Activated CD4-positive, alpha-beta T cell treated with anti-CD3 and anti-CD28 coated beads, Interleukin-2, amount 10 ng/mL, durations not matched to agents 7 days and 5 days (primary cell): ENCODE results near the gene DNMT1. TPM values are rescaled to one million over a fixed set of nuclear protein-coding genes. Genes with fewer than 3 reads are reported as not detected.
"Not testable (repeated sequence)": the region's sequence is repeated elsewhere in the genome, so short reads cannot be mapped to it uniquely, and the experiment has no call there.

Experiments
- CTCF ChIA-PET: fragments of 350-600 bp; sonication (Branson Sonifier 250); formaldehyde crosslinking; loops from one replicate; lab custom pipeline; 2021; ENCODE audit warnings: antibody characterized with exemption; lab: Charles Lee
- POLR2A ChIA-PET: fragments of 350-600 bp; sonication (Branson Sonifier 250); formaldehyde crosslinking; loops from one replicate; lab custom pipeline; 2021; ENCODE audit warnings: antibody characterized with exemption; lab: Charles Lee
- DNase-seq: peaks from one replicate; pipeline ENCODE4 v3.0.0-alpha.2; 2020
- H3K27ac Mint-ChIP-seq: one replicate; pipeline ENCODE4 v1.8.0; 2021; ENCODE audit warnings: mild to moderate bottlenecking, moderate library complexity, mixed read lengths
- H3K27me3 Mint-ChIP-seq: one replicate; pipeline ENCODE4 v1.8.0; 2021; ENCODE audit warnings: mixed read lengths
- H3K36me3 Mint-ChIP-seq: one replicate; pipeline ENCODE4 v1.8.0; 2021; ENCODE audit warnings: low read depth, mixed read lengths
- H3K4me1 Mint-ChIP-seq: one replicate; pipeline ENCODE4 v1.8.0; 2021; ENCODE audit warnings: mixed read lengths
- H3K4me3 Mint-ChIP-seq: one replicate; pipeline ENCODE4 v1.8.0; 2021; ENCODE audit warnings: mild to moderate bottlenecking, moderate library complexity, mixed read lengths
- H3K9me3 Mint-ChIP-seq: one replicate; pipeline ENCODE4 v1.8.0; 2021; ENCODE audit warnings: mixed read lengths
- total RNA-seq, 2 experiments: library from RNA; stranded (reverse); gene quantifications; one replicate each; pipeline ENCODE4 v1.2.3, GENCODE V29; 2021

DNMT1 gene
- total RNA-seq, 2 experiments from 2014 or later = 375 to 404 TPM

GRCh38 chr19:10193790-10194499 is 808 bp downstream of the DNMT1 start:
- POLR2A ChIA-PET = interaction anchor here (0.5 to 1.2 kb wide), 2 partner anchors 77 to 736 kb away, joined by 3 to 4 read pairs; partner anchors contain the start of gene ICAM1
- peak overlapping the region; percentile 84 for H3K4me3 Mint-ChIP-seq
- H3K36me3 Mint-ChIP-seq = peaks cover 36% of the 10 kb centered on the region
- H3K27ac Mint-ChIP-seq = peak overlapping the region; percentile 90
- H3K9me3 Mint-ChIP-seq = no peaks in the 10 kb centered on the region
- peaks cover 48% of the 10 kb centered on the region for H3K4me1 Mint-ChIP-seq
- DNase-seq = no peak
- no peaks in the 10 kb centered on the region for H3K27me3 Mint-ChIP-seq
- CTCF ChIA-PET = interaction anchor here (1.1 to 3.2 kb wide), 2 partner anchors 8 to 13 kb away, joined by 4 to 9 read pairs; no protein-coding TSS in a partner anchor

DNA sequence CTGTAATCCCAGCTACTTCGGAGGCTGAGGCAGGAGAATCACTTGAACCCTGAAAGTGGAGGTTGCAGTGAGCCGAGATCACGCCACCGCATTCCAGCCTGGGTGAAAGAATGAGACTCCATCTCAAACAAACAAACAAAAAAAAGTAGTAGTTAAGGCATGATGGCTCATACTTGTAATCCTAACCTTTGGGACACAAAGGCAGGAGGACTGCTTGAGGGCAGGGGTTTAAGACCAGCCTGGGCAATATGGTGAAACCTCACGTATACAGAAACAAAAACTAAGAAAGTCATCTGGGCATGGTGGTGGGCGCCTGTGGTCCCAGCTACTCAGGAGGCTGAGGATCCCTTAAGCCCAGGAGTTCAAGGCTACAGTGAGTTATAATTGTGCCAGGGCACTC is 1.8 kb downstream of the DNMT1 start:
- DNase-seq = no peak
- H3K36me3 Mint-ChIP-seq = peaks cover 43% of the 10 kb centered on the region
- no peaks in the 10 kb centered on the region for H3K9me3 Mint-ChIP-seq
- peaks cover 50% of the 10 kb centered on the region for H3K4me1 Mint-ChIP-seq
- peak overlapping the region; percentile 84 for H3K4me3 Mint-ChIP-seq
- ChIA-PET POLR2A (no interaction called here), CTCF (interaction anchor here (1.2 to 3.2 kb wide), 2 partner anchors 14 to 66 kb away, joined by 4 to 9 read pairs; no protein-coding TSS in a partner anchor)
- no peak overlapping the region for H3K27ac Mint-ChIP-seq
- H3K27me3 Mint-ChIP-seq = no peaks in the 10 kb centered on the region

- no peak for DNase-seq
- Mint-ChIP-seq H3K4me1 (peaks cover 54% of the 10 kb centered on the region), H3K4me3 (no peak overlapping the region), H3K9me3 (no peaks in the 10 kb centered on the region), H3K36me3 (peaks cover 51% of the 10 kb centered on the region), H3K27ac (no peak overlapping the region), H3K27me3 (no peaks in the 10 kb centered on the region)
- ChIA-PET POLR2A (no interaction called here), CTCF (interaction anchor here (1.2 kb wide), 1 partner anchor 69 kb away, joined by 3 read pairs; no protein-coding TSS in a partner anchor)
Measured at GRCh38 chr19:10191347-10191746, 3.4 kb downstream of the DNMT1 start.

DNA sequence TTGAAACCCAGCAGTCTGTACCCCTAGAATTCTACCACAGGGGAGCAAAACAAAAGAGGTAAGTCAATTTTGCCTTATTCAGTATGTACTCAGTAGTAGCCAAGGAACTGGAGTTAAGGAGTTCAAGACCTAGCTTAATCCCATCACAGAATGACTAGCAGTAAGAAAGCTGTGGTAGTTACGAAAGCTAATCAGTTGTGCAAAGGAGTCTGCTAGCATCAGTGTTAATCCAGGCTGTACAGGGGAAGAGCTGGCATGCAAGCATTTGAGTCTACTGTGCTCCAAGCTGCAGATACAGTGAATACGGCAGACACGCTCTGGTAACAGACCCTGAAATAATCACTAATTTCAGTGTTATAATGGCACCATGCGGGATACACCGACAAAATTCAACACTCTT is 4.7 kb downstream of the DNMT1 start:
- Mint-ChIP-seq H3K4me1 (peaks cover 51% of the 10 kb centered on the region), H3K27me3 (no peaks in the 10 kb centered on the region), H3K27ac (peak overlapping the region; percentile 70), H3K9me3 (no peaks in the 10 kb centered on the region), H3K4me3 (no peak overlapping the region), H3K36me3 (peaks cover 55% of the 10 kb centered on the region)
- CTCF ChIA-PET = interaction anchor here (1.0 to 1.6 kb wide), 4 partner anchors 8 to 60 kb away, joined by 3 to 4 read pairs (median 3); no protein-coding TSS in a partner anchor
- DNase-seq = no peak
- POLR2A ChIA-PET = no interaction called here

DNA sequence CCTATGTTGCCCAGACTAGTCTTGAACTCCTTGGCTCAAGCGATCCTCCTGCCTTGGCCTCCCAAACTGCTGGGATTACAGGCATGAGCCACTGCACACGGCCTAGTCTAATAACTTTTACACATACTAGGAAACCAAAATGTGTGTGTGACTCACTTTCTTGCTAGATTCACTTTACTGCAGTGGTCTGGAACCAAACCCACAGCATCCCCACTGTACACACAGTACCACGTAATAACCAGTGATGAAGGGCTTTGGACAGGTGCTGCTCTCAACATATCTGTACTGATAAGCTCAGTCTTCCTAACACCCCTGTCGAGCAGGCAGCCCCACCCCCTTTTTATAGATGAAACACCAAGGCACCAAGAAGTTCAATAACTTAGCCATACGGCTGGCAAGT is 5.1 kb downstream of the DNMT1 start:
- DNase-seq = no peak

GRCh38 chr19:10187315-10187714 is 7.4 kb downstream of the DNMT1 start:
- Mint-ChIP-seq H3K4me3 (no peak overlapping the region), H3K9me3 (no peaks in the 10 kb centered on the region), H3K27me3 (no peaks in the 10 kb centered on the region), H3K4me1 (peaks cover 37% of the 10 kb centered on the region), H3K36me3 (peaks cover 45% of the 10 kb centered on the region), H3K27ac (peak overlapping the region; percentile 47)
- no peak for DNase-seq
- ChIA-PET CTCF (interaction anchor here (0.5 to 1.6 kb wide), 5 partner anchors 9 to 193 kb away, joined by 3 to 4 read pairs (median 3); partner anchors contain the start of gene TYK2), POLR2A (interaction anchor here (0.6 kb wide), 1 partner anchor 11 kb away, joined by 3 read pairs; no protein-coding TSS in a partner anchor)

More for the DNA sequence above, 5.1 kb downstream of the DNMT1 start:
- Mint-ChIP-seq H3K27ac (peak overlapping the region; percentile 70), H3K4me1 (peaks cover 49% of the 10 kb centered on the region), H3K9me3 (no peaks in the 10 kb centered on the region), H3K4me3 (no peak overlapping the region), H3K27me3 (no peaks in the 10 kb centered on the region), H3K36me3 (peaks cover 55% of the 10 kb centered on the region)
- POLR2A ChIA-PET = no interaction called here
- CTCF ChIA-PET = interaction anchor here (1.0 to 1.6 kb wide), 5 partner anchors 9 to 73 kb away, joined by 3 to 4 read pairs (median 3); no protein-coding TSS in a partner anchor

- DNase-seq = no peak
- Mint-ChIP-seq H3K36me3 (peaks cover 42% of the 10 kb centered on the region), H3K9me3 (no peaks in the 10 kb centered on the region), H3K4me1 (peaks cover 23% of the 10 kb centered on the region), H3K27ac (peak overlapping the region; percentile 19), H3K4me3 (no peak overlapping the region), H3K27me3 (no peaks in the 10 kb centered on the region)
- CTCF ChIA-PET = interaction anchor here (0.6 to 1.1 kb wide), 3 partner anchors 12 to 71 kb away, joined by 3 to 4 read pairs (median 3); no protein-coding TSS in a partner anchor
- POLR2A ChIA-PET = interaction anchor here (0.6 kb wide), 1 partner anchor 26 kb away, joined by 3 read pairs; no protein-coding TSS in a partner anchor
Measured at GRCh38 chr19:10184636-10185035, 10.1 kb downstream of the DNMT1 start.

- Mint-ChIP-seq H3K36me3 (peaks cover 42% of the 10 kb centered on the region), H3K9me3 (no peaks in the 10 kb centered on the region), H3K4me1 (peaks cover 19% of the 10 kb centered on the region), H3K27ac (no peak overlapping the region), H3K4me3 (no peak overlapping the region), H3K27me3 (no peaks in the 10 kb centered on the region)
- DNase-seq = no peak
- POLR2A ChIA-PET = interaction anchor here (0.6 kb wide), 1 partner anchor 25 kb away, joined by 3 read pairs; no protein-coding TSS in a partner anchor
- CTCF ChIA-PET = interaction anchor here (0.9 kb wide), 1 partner anchor 33 kb away, joined by 3 read pairs; no protein-coding TSS in a partner anchor
Measured at GRCh38 chr19:10183926-10184325, 10.8 kb downstream of the DNMT1 start.

DNA sequence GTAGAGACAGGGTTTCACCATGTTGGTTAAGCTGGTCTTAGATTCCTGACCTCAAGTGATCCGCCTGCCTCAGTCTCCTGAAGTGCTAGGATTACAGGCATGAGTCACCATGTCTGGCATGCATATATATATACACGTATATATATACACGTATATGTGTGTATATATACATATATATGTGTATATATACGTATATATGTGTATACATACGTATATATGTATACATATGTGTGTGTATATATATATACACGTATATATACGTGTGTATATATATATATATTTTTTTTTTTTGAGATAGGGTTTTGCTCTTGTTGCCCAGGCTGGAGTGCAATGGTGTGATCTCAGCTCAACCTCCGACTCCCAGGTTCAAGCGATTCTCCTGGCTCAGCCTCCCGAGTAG is 11.9 kb downstream of the DNMT1 start:
- H3K36me3 Mint-ChIP-seq = peaks cover 35% of the 10 kb centered on the region

DNA sequence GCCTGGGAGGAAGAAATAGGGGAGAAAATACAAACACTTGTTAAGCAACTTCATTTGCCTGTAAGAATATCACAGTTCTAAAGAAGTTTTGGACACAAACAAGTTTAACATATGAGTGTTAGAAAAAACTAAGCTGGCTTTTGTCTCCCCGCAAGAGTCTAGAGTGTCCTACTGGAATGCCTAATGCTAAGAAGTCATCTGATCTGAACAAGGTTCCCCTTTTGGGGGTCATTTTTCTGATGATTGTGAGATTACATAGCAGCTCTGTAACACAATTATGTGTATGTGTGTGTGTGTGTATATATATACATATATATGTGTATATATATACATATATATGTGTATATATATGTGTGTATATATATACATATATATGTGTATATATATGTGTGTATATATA is 12.7 kb downstream of the DNMT1 start:
- ChIA-PET POLR2A (no interaction called here), CTCF (interaction anchor here (0.7 to 0.8 kb wide), 3 partner anchors 15 to 282 kb away, joined by 3 to 6 read pairs (median 4); no protein-coding TSS in a partner anchor)
- Mint-ChIP-seq H3K9me3 (no peaks in the 10 kb centered on the region), H3K4me3 (no peak overlapping the region), H3K4me1 (peaks cover 6% of the 10 kb centered on the region), H3K27me3 (no peaks in the 10 kb centered on the region), H3K36me3 (peaks cover 35% of the 10 kb centered on the region), H3K27ac (no peak overlapping the region)
- DNase-seq = no peak

More for the DNA sequence above, 11.9 kb downstream of the DNMT1 start:
- Mint-ChIP-seq H3K4me3 (no peak overlapping the region), H3K27ac (no peak overlapping the region), H3K4me1 (peaks cover 13% of the 10 kb centered on the region), H3K27me3 (no peaks in the 10 kb centered on the region), H3K9me3 (no peaks in the 10 kb centered on the region)
- ChIA-PET CTCF (interaction anchor here (0.5 to 0.8 kb wide), 2 partner anchors 15 to 39 kb away, joined by 3 read pairs; no protein-coding TSS in a partner anchor), POLR2A (no interaction called here)
- DNase-seq = no peak

DNA sequence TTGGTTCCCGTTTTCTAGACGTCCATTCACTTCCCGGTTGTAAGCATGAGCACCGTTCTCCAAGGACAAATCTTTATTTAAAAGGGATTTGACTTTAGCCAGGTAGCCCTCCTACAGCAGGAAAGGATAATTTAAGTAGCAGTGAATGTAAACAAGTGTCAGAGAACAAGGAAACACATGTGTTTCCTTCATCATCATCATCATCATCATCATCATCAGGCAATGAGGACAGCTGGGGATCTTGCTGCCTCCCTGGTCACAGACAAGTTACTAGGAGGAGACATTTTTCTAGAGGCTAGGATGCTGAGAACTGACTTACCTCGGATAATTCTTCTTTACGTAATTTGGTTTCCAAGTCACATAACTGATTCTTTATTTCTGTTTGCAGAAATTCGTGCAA is 14.3 kb downstream of the DNMT1 start:
- ChIA-PET POLR2A (no interaction called here), CTCF (interaction anchor here (1.0 kb wide), 1 partner anchor 58 kb away, joined by 3 read pairs; no protein-coding TSS in a partner anchor)
- Mint-ChIP-seq H3K27ac (peak overlapping the region; percentile 36), H3K4me1 (peaks cover 5% of the 10 kb centered on the region), H3K27me3 (no peaks in the 10 kb centered on the region), H3K4me3 (no peak overlapping the region), H3K9me3 (no peaks in the 10 kb centered on the region), H3K36me3 (peaks cover 38% of the 10 kb centered on the region)
- DNase-seq = no peak

GRCh38 chr19:10180024-10180423 is 14.7 kb downstream of the DNMT1 start:
- Mint-ChIP-seq H3K36me3 (peaks cover 41% of the 10 kb centered on the region), H3K27ac (peak overlapping the region; percentile 36)
- CTCF ChIA-PET, DNase-seq, H3K9me3 Mint-ChIP-seq, H3K4me3 Mint-ChIP-seq, POLR2A ChIA-PET, H3K4me1 Mint-ChIP-seq, H3K27me3 Mint-ChIP-seq: not testable (repeated sequence)
